PFSK-1 (cell line): ENCODE data around the gene BLTP3B.

Experiments
- FOXP2 ChIP-seq: optimal IDR thresholded peaks from 2 replicates; pipeline ENCODE3; 2011; ENCODE audit warnings: borderline replicate concordance, control low read depth, inconsistent platforms; ENCODE audit not compliant: insufficient read depth; ENCODE audit errors: extremely low read length, extremely low read depth
- POLR2AphosphoS5 ChIP-seq: IDR thresholded peaks from 2 replicates; pipeline ENCODE4 v1.6.1; 2012; ENCODE audit warnings: low read depth, mild to moderate bottlenecking, control low read depth, low read length, moderate library complexity
- SIN3A ChIP-seq: IDR thresholded peaks from 2 replicates; pipeline ENCODE4 v1.6.1; 2012; ENCODE audit warnings: mild to moderate bottlenecking, low read length, moderate library complexity, borderline replicate concordance; ENCODE audit not compliant: insufficient read depth
- TAF1 ChIP-seq: IDR thresholded peaks from 2 replicates; pipeline ENCODE4 v1.6.1; 2012; ENCODE audit warnings: low read length, control low read depth, borderline replicate concordance; ENCODE audit not compliant: insufficient read depth
- TF ChIP-seq, protein P1 (sequence below), 2 experiments: IDR thresholded peaks; 2 replicates each; pipeline versions ENCODE4 v1.6.1 to v1.8.0; 2011 to 2012; ENCODE audit warnings: low read depth in 2 of 2, low read length in 2 of 2, control low read depth in 1 of 2, inconsistent platforms in 1 of 2, mild to moderate bottlenecking in 1 of 2, moderate library complexity in 1 of 2; ENCODE audit not compliant: insufficient read depth in 1 of 2

BLTP3B gene

DNA sequence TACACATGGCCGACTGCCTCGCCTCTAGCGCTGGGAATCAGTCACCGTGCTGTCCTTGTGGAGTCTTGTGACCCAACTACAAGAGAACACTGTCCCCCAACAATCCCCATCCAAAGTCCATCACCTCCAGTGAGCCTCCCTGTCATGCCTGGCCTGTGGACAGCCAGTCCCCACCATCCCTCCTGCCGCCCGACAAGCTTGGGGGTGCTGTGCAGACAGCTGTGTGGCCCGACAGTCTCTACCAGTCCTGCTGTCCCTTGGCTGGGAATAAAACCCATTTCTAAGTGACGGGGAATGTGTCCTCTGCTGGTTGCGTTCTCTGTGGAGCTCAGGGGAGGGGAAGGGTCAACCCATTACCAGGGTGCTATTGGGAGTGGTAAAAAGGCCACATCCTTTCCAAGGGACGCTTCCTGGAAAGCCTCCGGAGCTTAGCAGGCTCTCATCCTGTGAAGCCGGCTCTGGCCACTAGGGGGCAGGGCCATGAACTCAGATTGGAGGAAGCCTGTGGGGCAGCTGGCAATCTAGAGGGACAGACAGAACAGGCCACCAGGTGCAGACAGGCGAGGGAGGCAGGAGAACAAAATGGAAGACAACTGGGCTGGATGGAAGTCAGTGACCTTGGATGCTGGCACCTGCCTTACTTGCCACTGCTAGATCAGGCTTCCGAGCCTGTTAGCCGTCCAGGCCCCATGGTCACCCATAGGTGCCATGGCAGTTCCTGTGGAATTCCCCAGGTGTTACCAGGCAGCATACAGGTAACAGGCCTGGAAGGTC, 12.0 kb upstream of the BLTP3B start:
- no peak for TF ChIP-seq POLR2AphosphoS5
- no peak for TF ChIP-seq FOXP2
- TF ChIP-seq, protein P1, sequence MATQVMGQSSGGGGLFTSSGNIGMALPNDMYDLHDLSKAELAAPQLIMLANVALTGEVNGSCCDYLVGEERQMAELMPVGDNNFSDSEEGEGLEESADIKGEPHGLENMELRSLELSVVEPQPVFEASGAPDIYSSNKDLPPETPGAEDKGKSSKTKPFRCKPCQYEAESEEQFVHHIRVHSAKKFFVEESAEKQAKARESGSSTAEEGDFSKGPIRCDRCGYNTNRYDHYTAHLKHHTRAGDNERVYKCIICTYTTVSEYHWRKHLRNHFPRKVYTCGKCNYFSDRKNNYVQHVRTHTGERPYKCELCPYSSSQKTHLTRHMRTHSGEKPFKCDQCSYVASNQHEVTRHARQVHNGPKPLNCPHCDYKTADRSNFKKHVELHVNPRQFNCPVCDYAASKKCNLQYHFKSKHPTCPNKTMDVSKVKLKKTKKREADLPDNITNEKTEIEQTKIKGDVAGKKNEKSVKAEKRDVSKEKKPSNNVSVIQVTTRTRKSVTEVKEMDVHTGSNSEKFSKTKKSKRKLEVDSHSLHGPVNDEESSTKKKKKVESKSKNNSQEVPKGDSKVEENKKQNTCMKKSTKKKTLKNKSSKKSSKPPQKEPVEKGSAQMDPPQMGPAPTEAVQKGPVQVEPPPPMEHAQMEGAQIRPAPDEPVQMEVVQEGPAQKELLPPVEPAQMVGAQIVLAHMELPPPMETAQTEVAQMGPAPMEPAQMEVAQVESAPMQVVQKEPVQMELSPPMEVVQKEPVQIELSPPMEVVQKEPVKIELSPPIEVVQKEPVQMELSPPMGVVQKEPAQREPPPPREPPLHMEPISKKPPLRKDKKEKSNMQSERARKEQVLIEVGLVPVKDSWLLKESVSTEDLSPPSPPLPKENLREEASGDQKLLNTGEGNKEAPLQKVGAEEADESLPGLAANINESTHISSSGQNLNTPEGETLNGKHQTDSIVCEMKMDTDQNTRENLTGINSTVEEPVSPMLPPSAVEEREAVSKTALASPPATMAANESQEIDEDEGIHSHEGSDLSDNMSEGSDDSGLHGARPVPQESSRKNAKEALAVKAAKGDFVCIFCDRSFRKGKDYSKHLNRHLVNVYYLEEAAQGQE (IDR thresholded peaks at IDR 0.05; ENCODE audit: insufficient read depth in 1 of 2, low read depth in 2 of 2, low read length in 2 of 2), result no peak
- no peak for TF ChIP-seq SIN3A
- TF ChIP-seq TAF1, result no peak

- no peak for TF ChIP-seq POLR2AphosphoS5
- TF ChIP-seq, protein P1 (IDR thresholded peaks at IDR 0.05; ENCODE audit: insufficient read depth in 1 of 2, low read depth in 2 of 2, low read length in 2 of 2), result no peak
- no peak for TF ChIP-seq SIN3A
- no peak for TF ChIP-seq TAF1
- no peak for TF ChIP-seq FOXP2
Observed at GRCh38 chr12:100153131-100153530, 10.5 kb upstream of the BLTP3B start.

DNA sequence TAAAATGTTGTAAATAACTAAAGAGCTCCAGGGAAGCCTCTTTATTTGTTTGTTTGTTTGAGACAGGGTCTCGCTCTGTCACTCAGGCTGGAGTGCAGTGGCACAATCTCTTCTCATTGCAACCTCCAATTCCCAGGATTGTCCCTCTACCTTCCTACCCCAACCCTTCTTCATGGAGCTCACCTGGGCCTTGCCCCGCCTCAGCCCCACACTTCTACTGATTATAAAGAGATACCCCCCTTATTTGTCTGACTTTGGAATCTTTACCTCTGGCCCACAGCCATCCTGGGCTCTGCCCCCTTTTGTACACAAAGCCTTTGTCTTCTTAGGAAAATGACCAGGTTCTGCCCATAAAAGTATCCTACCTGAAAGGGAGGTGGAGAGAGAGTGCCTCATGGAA, 9.1 kb upstream of the BLTP3B start:
- TF ChIP-seq FOXP2 (no peak), POLR2AphosphoS5 (no peak), TAF1 (no peak), SIN3A (no peak)
- TF ChIP-seq, protein P1 (IDR thresholded peaks at IDR 0.05; ENCODE audit: insufficient read depth in 1 of 2, low read depth in 2 of 2, low read length in 2 of 2), result no peak

DNA sequence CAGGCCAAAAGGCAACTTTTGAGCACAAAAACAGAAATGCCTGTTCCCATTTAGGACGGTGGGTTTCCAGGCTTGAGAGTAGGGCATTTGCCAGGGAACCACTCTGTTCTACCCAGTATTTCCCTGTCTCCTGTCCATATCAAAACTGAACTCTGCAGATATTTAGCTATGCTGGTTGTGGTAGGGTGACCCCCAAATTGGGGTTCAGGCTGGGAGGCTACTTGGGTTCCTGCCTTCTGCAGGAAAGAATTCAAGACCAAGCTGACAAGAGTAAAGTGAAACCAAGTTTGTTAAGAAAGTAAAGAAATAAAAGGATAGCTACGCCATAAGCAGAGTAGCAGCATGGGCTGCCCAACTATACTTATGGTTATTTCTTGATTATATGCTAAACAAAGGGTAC, 3.6 kb upstream of the BLTP3B start:
- TF ChIP-seq, protein P1 (IDR thresholded peaks at IDR 0.05; ENCODE audit: insufficient read depth in 1 of 2, low read depth in 2 of 2, low read length in 2 of 2), result no peak
- no peak for TF ChIP-seq FOXP2
- no peak for TF ChIP-seq POLR2AphosphoS5
- TF ChIP-seq TAF1, result no peak
- TF ChIP-seq SIN3A, result no peak

DNA sequence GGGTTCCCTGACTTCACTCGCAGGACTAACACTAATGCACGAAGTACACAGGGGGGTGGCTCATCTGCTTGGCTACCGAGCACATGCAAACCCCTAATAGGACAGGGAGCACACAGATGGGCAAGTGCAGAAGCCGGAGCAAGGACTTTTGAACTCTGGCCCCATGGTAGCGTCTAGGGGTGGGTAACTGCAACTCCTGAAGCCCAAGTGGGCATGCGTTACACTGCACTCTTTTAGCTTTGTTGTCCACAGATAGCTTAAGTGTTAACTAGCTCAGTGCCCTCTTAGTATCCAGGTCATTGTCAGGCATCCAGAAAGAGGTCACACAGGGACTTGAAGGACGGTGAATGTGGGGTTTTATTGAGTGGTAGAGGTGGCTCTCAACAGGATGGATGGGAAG, 3.0 kb upstream of the BLTP3B start:
- TF ChIP-seq, protein P1 (IDR thresholded peaks at IDR 0.05; ENCODE audit: insufficient read depth in 1 of 2, low read depth in 2 of 2, low read length in 2 of 2), result no peak
- TF ChIP-seq TAF1, result no peak
- no peak for TF ChIP-seq FOXP2
- no peak for TF ChIP-seq SIN3A
- TF ChIP-seq POLR2AphosphoS5, result no peak
